HCT116 (cell line): ENCODE data around the gene FAM98B. TPM values are rescaled to one million over a fixed set of nuclear protein-coding genes. Genes with fewer than 3 reads are reported as not detected.

Experiments used
- ATAC-seq: fragments of 200-7000 bp; cut with Tn5 transposase; 2 replicates; pipeline ENCODE4 v1.9.1; 2020; ENCODE audit warnings: mild to moderate bottlenecking, moderate library complexity
- BruUV-seq: library from RNA; stranded (reverse); fragments of 400-500 nt; replicated peaks from 2 replicates; lab custom pipeline; 2021; lab: Mats Ljungman, UMichigan
- CTCF ChIA-PET: fragments of 300-600 bp; sonication (Branson Sonifier 250); formaldehyde crosslinking; loops from one replicate; lab custom pipeline; 2021; ENCODE audit warnings: antibody characterized with exemption; lab: Charles Lee
- POLR2A ChIA-PET: fragments of 300-600, 350-600 bp; sonication (Branson Sonifier 250); formaldehyde crosslinking; loops from one replicate; lab custom pipeline; 2021; ENCODE audit warnings: antibody characterized with exemption; lab: Charles Lee
- RAD21 ChIA-PET, 2 experiments: fragments of 300-600 bp; sonication (Branson Sonifier 250); formaldehyde crosslinking; loops; one replicate each; lab custom pipeline; 2023; ENCODE audit warnings: low total read pairs in 2 of 2; ENCODE audit not compliant: uncharacterized antibody in 2 of 2, unreplicated experiment in 2 of 2, low non-redundant PET in 1 of 2; lab: Charles Lee
- DNase-seq: peaks from one replicate; pipeline ENCODE4 v3.0.0-alpha.2; 2010; ENCODE audit warnings: low read depth, low spot score
- H2AFZ ChIP-seq: fragments of 200-600 bp; shearing (Covaris generic), sonication (generic); 2 replicates; pipeline ENCODE4 v1.6.1; 2017; ENCODE audit warnings: low read depth, mixed run types, mixed read lengths, antibody characterized with exemption, low read length; ENCODE audit not compliant: poor library complexity, severe bottlenecking
- H3K27ac ChIP-seq: 2 replicates; pipeline ENCODE4 v1.5.1; 2012; ENCODE audit warnings: low read depth, low read length
- H3K27me3 ChIP-seq: fragments of 200-600 bp; sonication (generic); 2 replicates; pipeline ENCODE4 v1.6.1; 2016; ENCODE audit warnings: mixed run types, low read length, mixed read lengths; ENCODE audit not compliant: insufficient read depth
- H3K36me3 ChIP-seq, 2 experiments: fragments of 200-500 bp in 1 of 2; fragments of 200-600 bp in 1 of 2; sonication (Bioruptor generic) in 1 of 2; sonication (generic) in 1 of 2; 2 replicates each; pipeline versions ENCODE4 v1.5.1 to v1.6.1; 2014 to 2016; ENCODE audit warnings: low read length in 2 of 2, inconsistent platforms in 1 of 2, mixed read lengths in 1 of 2, mixed run types in 1 of 2; ENCODE audit not compliant: insufficient read depth in 2 of 2, control insufficient read depth in 1 of 2
- H3K4me1 ChIP-seq, 2 experiments: fragments of 200-600 bp in 1 of 2; sonication (generic) in 1 of 2; 2 replicates each; pipeline versions ENCODE4 v1.5.1 to v1.6.1; 2012 to 2017; ENCODE audit warnings: low read length in 2 of 2, inconsistent platforms in 1 of 2, mild to moderate bottlenecking in 1 of 2, mixed read lengths in 1 of 2, mixed run types in 1 of 2, moderate library complexity in 1 of 2; ENCODE audit not compliant: insufficient read depth in 2 of 2, control insufficient read depth in 1 of 2
- H3K4me2 ChIP-seq: fragments of 200-600 bp; sonication (generic); 2 replicates; pipeline ENCODE4 v1.6.1; 2017; ENCODE audit warnings: mixed run types, low read length, mixed read lengths
- H3K4me3 ChIP-seq, 2 experiments: fragments of 200-600 bp in 1 of 2; sonication (generic) in 1 of 2; replicated peaks in 1 of 2; 2 replicates each; pipeline ENCODE4 v1.5.1; 2011 to 2016; ENCODE audit warnings: low read length in 2 of 2, control low read depth in 1 of 2, low read depth in 1 of 2, mild to moderate bottlenecking in 1 of 2, mixed read lengths in 1 of 2, mixed run types in 1 of 2
- H3K79me2 ChIP-seq: fragments of 200-600 bp; sonication (generic); 2 replicates; pipeline ENCODE4 v1.6.1; 2017; ENCODE audit warnings: mild to moderate bottlenecking, mixed run types, low read length, moderate library complexity, mixed read lengths; ENCODE audit not compliant: insufficient read depth
- H3K9ac ChIP-seq: fragments of 200-600 bp; sonication (generic); 2 replicates; pipeline ENCODE4 v1.6.1; 2016; ENCODE audit warnings: low read length, mixed read lengths
- H3K9me2 ChIP-seq: fragments of 200-600 bp; sonication (generic), shearing (Covaris generic); 2 replicates; pipeline ENCODE4 v1.6.1; 2017; ENCODE audit warnings: mixed run types, mild to moderate bottlenecking, moderate library complexity; ENCODE audit not compliant: insufficient read depth
- H3K9me3 ChIP-seq, 2 experiments: fragments of 200-500 bp in 1 of 2; fragments of 200-600 bp in 1 of 2; sonication (Bioruptor generic) in 1 of 2; sonication (generic) in 1 of 2; 2 replicates each; pipeline ENCODE4 v1.6.1; 2014 to 2017; ENCODE audit warnings: low read length in 2 of 2, mixed read lengths in 2 of 2, inconsistent platforms in 1 of 2, low read depth in 1 of 2, mild to moderate bottlenecking in 1 of 2, mixed run types in 1 of 2, moderate library complexity in 1 of 2; ENCODE audit not compliant: control insufficient read depth in 1 of 2, insufficient read depth in 1 of 2
- H4K20me1 ChIP-seq: fragments of 200-600 bp; sonication (generic), shearing (Covaris generic); 2 replicates; pipeline ENCODE4 v1.6.1; 2017; ENCODE audit warnings: mixed run types, mild to moderate bottlenecking, moderate library complexity; ENCODE audit not compliant: insufficient read depth
- CTCF ChIP-seq, 3 experiments: fragments of 200-600 bp in 1 of 3; sonication (generic) in 1 of 3; IDR thresholded peaks in 2 of 3; conservative IDR thresholded peaks in 1 of 3; 2 replicates each; pipeline ENCODE4 v1.5.1; 2012 to 2017; ENCODE audit warnings: low read depth in 2 of 3, low read length in 2 of 3, antibody characterized with exemption in 1 of 3, borderline replicate concordance in 1 of 3, control low read depth in 1 of 3, mild to moderate bottlenecking in 1 of 3, mixed read lengths in 1 of 3, mixed run types in 1 of 3, moderate library complexity in 1 of 3; ENCODE audit not compliant: insufficient read depth in 1 of 3
- ELF1 ChIP-seq: IDR thresholded peaks from 2 replicates; pipeline ENCODE4 v1.6.1; 2012; ENCODE audit warnings: low read depth, borderline replicate concordance
- EZH2 ChIP-seq: fragments of 200-600 bp; sonication (generic); IDR thresholded peaks from 2 replicates; pipeline ENCODE4 v1.6.1; 2017; ENCODE audit warnings: antibody characterized with exemption, mixed run types
- EZH2phosphoT487 ChIP-seq: fragments of 200-600 bp; IDR thresholded peaks from 2 replicates; pipeline ENCODE4 v1.6.1; 2018; ENCODE audit warnings: antibody characterized with exemption, borderline replicate concordance
- FOSL1 ChIP-seq: IDR thresholded peaks from 2 replicates; pipeline ENCODE4 v1.6.1; 2012; ENCODE audit warnings: low read depth
- MAX ChIP-seq: IDR thresholded peaks from 2 replicates; pipeline ENCODE4 v1.6.1; 2012
- POLR2A ChIP-seq: IDR thresholded peaks from 2 replicates; pipeline ENCODE4 v1.7.0; 2011; ENCODE audit warnings: borderline replicate concordance; ENCODE audit not compliant: insufficient read depth, insufficient read length; ENCODE audit errors: extremely low read depth
- SP1 ChIP-seq: IDR thresholded peaks from 2 replicates; pipeline ENCODE4 v1.6.1; 2012; ENCODE audit warnings: low read depth
- SRF ChIP-seq: IDR thresholded peaks from 2 replicates; pipeline ENCODE4 v1.6.1; 2012; ENCODE audit warnings: low read depth
- TCF7L2 ChIP-seq: IDR thresholded peaks from 2 replicates; pipeline ENCODE4 v1.7.0; 2011; ENCODE audit warnings: borderline replicate concordance, inconsistent platforms; ENCODE audit not compliant: insufficient read depth, insufficient read length; ENCODE audit errors: extremely low read depth
- YY1 ChIP-seq: IDR thresholded peaks from 2 replicates; pipeline ENCODE4 v1.6.1; 2011; ENCODE audit warnings: low read length, low read depth, moderate library complexity, mild to moderate bottlenecking; ENCODE audit not compliant: insufficient replicate concordance; ENCODE audit errors: extremely low read depth
- ZBTB33 ChIP-seq: IDR thresholded peaks from 2 replicates; pipeline ENCODE4 v1.6.1; 2011; ENCODE audit warnings: mild to moderate bottlenecking, low read length, moderate library complexity; ENCODE audit not compliant: insufficient replicate concordance; ENCODE audit errors: extremely low read depth
- ZFX ChIP-seq: fragments of 450-650 bp; IDR thresholded peaks from 2 replicates; pipeline ENCODE4 v1.6.1; 2017
- ZNF274 ChIP-seq: fragments of 200-500 bp; sonication (Bioruptor generic); IDR thresholded peaks from 2 replicates; pipeline ENCODE4 v1.6.1; 2014; ENCODE audit warnings: mild to moderate bottlenecking, low read depth, low read length, inconsistent platforms
- intact Hi-C: fragments of 100-400 bp; cut with micrococcal nuclease; formaldehyde crosslinking; loops from 2 replicates; pipeline ENCODE4 v1.10.0; 2022
- total RNA-seq: library from RNA; stranded (reverse); gene quantifications from one replicate; pipeline ENCODE4 v1.2.1, GENCODE V29; 2021; ENCODE audit not compliant: unreplicated experiment
- TF ChIP-seq, protein P1 (sequence below): IDR thresholded peaks from 2 replicates; pipeline ENCODE4 v1.6.1; 2012; ENCODE audit warnings: low read depth
- TF ChIP-seq, protein P2 (sequence below): IDR thresholded peaks from 2 replicates; pipeline ENCODE4 v1.6.1; 2012

The FAM98B gene
- total RNA-seq, 1 experiment from 2014 or later: 44.3 TPM

DNA sequence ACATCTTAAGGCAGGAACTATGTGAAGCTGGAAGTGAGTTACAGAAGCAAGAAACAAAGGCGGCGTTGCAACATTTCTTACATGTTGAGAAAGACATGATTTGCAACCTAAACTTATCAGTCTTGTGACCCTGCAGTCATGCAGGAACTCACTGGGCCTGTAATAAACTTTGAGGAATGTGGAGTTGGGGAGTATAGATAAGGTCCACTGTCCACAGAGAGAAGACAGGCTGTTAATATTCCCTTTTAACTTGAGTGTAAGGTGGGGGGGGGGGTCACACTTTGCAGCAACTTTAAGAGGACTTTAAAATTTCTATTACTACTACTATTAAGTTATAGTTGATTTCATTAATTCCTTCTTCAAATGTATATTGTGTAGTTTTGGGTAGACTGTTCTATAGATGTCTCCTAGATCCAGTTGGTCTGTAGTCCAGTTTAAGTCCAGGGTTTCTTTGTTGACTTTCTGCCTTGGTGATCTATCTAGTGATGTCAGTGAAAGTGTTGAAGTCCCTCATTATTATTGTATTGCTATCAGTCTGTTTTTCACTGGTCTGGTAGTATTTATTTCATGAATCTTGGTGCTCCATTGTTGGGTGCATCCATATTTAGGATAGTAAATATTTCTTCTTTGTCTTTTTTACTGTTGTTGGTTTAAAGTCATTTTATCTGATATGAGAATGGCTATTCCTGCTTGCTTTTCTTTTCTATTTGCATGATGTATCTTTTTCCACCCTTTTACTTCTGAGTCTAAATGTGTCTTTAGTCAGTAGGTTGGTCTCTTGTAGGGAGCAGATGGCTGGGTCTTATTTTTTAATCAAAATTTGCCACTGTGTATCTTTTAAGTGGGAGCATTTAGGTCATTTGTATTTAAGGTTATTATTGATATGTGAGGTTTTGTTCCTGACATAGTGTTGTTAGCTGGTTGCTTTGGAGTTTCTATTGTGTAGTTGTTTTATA lies 15.6 kb upstream of the FAM98B start:
- H2AFZ ChIP-seq: no peak overlapping the region
- no peak overlapping the region for H3K9ac ChIP-seq
- ChIA-PET RAD21 (interaction anchor here in 1 of 2 experiments (2.0 kb wide), 1 partner anchor 245 kb away, joined by 8 read pairs; no protein-coding TSS in a partner anchor), CTCF (no interaction called here), POLR2A (no interaction called here)
- no peaks in the 10 kb centered on the region for H3K79me2 ChIP-seq
- no peaks in the 10 kb centered on the region for H3K9me2 ChIP-seq
- DNase-seq: no peak
- ATAC-seq: no peak
- intact Hi-C loops: no loop called here
- no peak overlapping the region for H3K27ac ChIP-seq
- H3K27me3 ChIP-seq: no peaks in the 10 kb centered on the region
- no peaks in the 10 kb centered on the region for H3K36me3 ChIP-seq
- TF ChIP-seq, protein P1, sequence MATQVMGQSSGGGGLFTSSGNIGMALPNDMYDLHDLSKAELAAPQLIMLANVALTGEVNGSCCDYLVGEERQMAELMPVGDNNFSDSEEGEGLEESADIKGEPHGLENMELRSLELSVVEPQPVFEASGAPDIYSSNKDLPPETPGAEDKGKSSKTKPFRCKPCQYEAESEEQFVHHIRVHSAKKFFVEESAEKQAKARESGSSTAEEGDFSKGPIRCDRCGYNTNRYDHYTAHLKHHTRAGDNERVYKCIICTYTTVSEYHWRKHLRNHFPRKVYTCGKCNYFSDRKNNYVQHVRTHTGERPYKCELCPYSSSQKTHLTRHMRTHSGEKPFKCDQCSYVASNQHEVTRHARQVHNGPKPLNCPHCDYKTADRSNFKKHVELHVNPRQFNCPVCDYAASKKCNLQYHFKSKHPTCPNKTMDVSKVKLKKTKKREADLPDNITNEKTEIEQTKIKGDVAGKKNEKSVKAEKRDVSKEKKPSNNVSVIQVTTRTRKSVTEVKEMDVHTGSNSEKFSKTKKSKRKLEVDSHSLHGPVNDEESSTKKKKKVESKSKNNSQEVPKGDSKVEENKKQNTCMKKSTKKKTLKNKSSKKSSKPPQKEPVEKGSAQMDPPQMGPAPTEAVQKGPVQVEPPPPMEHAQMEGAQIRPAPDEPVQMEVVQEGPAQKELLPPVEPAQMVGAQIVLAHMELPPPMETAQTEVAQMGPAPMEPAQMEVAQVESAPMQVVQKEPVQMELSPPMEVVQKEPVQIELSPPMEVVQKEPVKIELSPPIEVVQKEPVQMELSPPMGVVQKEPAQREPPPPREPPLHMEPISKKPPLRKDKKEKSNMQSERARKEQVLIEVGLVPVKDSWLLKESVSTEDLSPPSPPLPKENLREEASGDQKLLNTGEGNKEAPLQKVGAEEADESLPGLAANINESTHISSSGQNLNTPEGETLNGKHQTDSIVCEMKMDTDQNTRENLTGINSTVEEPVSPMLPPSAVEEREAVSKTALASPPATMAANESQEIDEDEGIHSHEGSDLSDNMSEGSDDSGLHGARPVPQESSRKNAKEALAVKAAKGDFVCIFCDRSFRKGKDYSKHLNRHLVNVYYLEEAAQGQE: no peak
- TF ChIP-seq TCF7L2 (no peak), MAX (no peak), ZNF274 (no peak), SRF (no peak), SP1 (no peak), EZH2phosphoT487 (no peak), CTCF (IDR thresholded peaks at IDR 0.05 in 2 of 3, conservative IDR thresholded peaks at IDR 0.05 in 1 of 3; ENCODE audit: borderline replicate concordance in 1 of 3, insufficient read depth in 1 of 3, low read depth in 2 of 3, low read length in 2 of 3) (no peak), FOSL1 (no peak), ELF1 (no peak), YY1 (no peak), EZH2 (no peak), ZBTB33 (no peak), ZFX (no peak), POLR2A (no peak)
- TF ChIP-seq, protein P2, sequence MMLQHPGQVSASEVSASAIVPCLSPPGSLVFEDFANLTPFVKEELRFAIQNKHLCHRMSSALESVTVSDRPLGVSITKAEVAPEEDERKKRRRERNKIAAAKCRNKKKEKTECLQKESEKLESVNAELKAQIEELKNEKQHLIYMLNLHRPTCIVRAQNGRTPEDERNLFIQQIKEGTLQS: no peak
- BruUV-seq: no TSS peak
- peaks cover 0 to 5% of the 10 kb centered on the region in 2 experiments; a peak in 1 of 4 replicates for H3K4me1 ChIP-seq
- H4K20me1 ChIP-seq: no peaks in the 10 kb centered on the region
- no peak overlapping the region for H3K4me3 ChIP-seq
- H3K9me3 ChIP-seq: no peaks in the 10 kb centered on the region
- H3K4me2 ChIP-seq: no peak overlapping the region
